Measurements from ENCODE around the gene DGKQ.

DNA sequence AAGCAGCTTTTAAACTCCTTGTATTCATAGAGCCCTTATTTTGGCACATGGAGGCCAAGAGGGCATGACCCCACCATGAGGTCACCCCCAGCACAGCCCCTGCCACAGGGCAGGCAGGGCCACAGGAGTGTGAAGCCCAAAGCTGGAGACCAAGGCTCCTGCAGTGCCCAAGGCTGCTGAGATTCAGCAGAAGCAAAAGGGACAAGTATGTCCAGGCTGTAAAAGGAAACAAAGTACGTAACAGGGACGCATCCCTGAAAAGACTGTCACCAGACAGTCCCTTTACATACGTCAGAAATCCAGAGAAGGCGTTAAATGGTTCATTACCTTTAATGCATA, 60.1 kb downstream of the DGKQ start:
- TF ChIP-seq TAF1 (IDR thresholded peaks at IDR 0.05; ENCODE audit: borderline replicate concordance, insufficient read depth, low read length), result no peak
- TF ChIP-seq, protein P1, sequence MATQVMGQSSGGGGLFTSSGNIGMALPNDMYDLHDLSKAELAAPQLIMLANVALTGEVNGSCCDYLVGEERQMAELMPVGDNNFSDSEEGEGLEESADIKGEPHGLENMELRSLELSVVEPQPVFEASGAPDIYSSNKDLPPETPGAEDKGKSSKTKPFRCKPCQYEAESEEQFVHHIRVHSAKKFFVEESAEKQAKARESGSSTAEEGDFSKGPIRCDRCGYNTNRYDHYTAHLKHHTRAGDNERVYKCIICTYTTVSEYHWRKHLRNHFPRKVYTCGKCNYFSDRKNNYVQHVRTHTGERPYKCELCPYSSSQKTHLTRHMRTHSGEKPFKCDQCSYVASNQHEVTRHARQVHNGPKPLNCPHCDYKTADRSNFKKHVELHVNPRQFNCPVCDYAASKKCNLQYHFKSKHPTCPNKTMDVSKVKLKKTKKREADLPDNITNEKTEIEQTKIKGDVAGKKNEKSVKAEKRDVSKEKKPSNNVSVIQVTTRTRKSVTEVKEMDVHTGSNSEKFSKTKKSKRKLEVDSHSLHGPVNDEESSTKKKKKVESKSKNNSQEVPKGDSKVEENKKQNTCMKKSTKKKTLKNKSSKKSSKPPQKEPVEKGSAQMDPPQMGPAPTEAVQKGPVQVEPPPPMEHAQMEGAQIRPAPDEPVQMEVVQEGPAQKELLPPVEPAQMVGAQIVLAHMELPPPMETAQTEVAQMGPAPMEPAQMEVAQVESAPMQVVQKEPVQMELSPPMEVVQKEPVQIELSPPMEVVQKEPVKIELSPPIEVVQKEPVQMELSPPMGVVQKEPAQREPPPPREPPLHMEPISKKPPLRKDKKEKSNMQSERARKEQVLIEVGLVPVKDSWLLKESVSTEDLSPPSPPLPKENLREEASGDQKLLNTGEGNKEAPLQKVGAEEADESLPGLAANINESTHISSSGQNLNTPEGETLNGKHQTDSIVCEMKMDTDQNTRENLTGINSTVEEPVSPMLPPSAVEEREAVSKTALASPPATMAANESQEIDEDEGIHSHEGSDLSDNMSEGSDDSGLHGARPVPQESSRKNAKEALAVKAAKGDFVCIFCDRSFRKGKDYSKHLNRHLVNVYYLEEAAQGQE (IDR thresholded peaks at IDR 0.05; ENCODE audit: insufficient read depth in 1 of 2, low read depth in 2 of 2, low read length in 2 of 2), result no peak
- no peak for TF ChIP-seq POLR2AphosphoS5 (IDR thresholded peaks at IDR 0.05; ENCODE audit: low read depth, low read length)
